Stomach smooth muscle (tissue), 2 donors: ENCODE measurements around the gene FAM170B.

Experiments
- H3K27ac ChIP-seq: one replicate; pipeline ENCODE4 v1.7.0; 2013; ENCODE audit warnings: mild to moderate bottlenecking, low read length, inconsistent platforms
- H3K27me3 ChIP-seq, 2 donors: one replicate each; pipeline ENCODE4 v1.7.0; 2013; ENCODE audit warnings: low read length in 2 of 2; ENCODE audit not compliant: insufficient read depth in 2 of 2, control insufficient read depth in 1 of 2
- H3K36me3 ChIP-seq, 2 donors: one replicate each; pipeline ENCODE4 v1.7.0; 2013; ENCODE audit warnings: low read length in 2 of 2; ENCODE audit not compliant: control insufficient read depth in 2 of 2, insufficient read depth in 2 of 2
- H3K4me1 ChIP-seq: one replicate; pipeline ENCODE4 v1.7.0; 2013; ENCODE audit warnings: low read length; ENCODE audit not compliant: control insufficient read depth, insufficient read depth
- H3K4me3 ChIP-seq, 2 donors: one replicate each; pipeline ENCODE4 v1.7.0; 2013; ENCODE audit warnings: low read length in 2 of 2
- H3K9ac ChIP-seq, 2 donors: one replicate each; pipeline ENCODE4 v1.7.0; 2013; ENCODE audit warnings: low read length in 2 of 2, mild to moderate bottlenecking in 1 of 2
- H3K9me3 ChIP-seq, 2 donors: one replicate each; pipeline ENCODE4 v1.7.0; 2013; ENCODE audit warnings: low read length in 2 of 2; ENCODE audit not compliant: control insufficient read depth in 2 of 2
- donor health status: healthy.
- donor health status: Pancreatic carcinoma.

The FAM170B gene

DNA sequence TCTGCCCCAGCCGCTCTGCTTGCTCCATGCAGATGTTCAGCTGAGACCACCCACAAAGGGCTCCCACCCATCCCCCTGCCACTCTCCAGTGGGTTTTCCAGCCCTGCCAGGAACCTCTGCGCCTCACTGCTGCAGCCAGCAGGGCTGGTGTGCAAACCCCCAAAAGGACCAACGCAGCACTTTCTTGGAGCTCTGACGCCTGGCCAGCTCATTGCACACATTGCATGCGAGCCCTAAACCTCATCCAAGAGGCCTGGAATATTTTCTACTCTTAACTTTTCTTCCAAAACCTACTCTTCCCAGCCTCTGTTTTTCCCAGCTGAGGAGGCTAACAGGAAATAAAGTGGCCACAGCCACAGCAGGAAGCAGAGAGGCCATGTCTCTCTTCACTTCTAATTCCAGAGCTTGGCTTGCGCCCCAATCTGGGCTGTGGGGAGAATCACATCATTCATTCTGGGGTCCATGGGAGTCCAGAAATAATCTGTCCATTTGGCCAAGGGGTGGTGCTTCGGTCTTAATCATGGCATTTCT, 4.6 kb upstream of the FAM170B start:
- H3K9ac ChIP-seq = no peak overlapping the region
- peaks cover 0 to 2% of the 10 kb centered on the region in 2 donors for H3K9me3 ChIP-seq
- H3K27me3 ChIP-seq = no peaks in the 10 kb centered on the region
- no peak overlapping the region for H3K4me3 ChIP-seq
- H3K36me3 ChIP-seq = no peaks in the 10 kb centered on the region
- peaks cover 11% of the 10 kb centered on the region for H3K4me1 ChIP-seq
- no peak overlapping the region for H3K27ac ChIP-seq

DNA sequence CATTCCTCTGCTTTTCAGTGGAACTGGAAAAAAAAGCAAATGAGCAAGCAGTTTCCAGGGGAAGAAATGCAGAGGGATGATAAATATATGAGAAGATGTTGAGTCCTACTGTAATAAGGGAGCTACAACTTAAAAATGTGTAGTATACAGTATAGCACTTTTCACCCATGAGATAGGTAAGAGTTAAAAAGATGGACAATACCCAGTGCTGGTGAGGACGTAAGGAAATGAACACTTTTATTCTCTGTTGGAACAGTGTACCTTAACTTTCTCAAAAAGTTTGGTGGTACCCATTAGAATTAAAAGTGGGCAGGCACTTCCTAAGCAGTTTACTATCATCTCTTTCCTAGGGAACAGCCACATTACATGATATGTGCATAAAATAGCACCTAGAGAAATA, 2.7 kb upstream of the FAM170B start:
- Histone ChIP-seq H3K9me3 (peaks cover 0 to 2% of the 10 kb centered on the region in 2 donors), H3K4me1 (peaks cover 11% of the 10 kb centered on the region), H3K36me3 (no peaks in the 10 kb centered on the region), H3K4me3 (no peak overlapping the region), H3K9ac (no peak overlapping the region), H3K27me3 (no peaks in the 10 kb centered on the region), H3K27ac (no peak overlapping the region)

GRCh38 chr10:49135575-49136313, 1.9 kb upstream of the FAM170B start:
- H3K4me1 ChIP-seq = peaks cover 11% of the 10 kb centered on the region
- H3K27me3 ChIP-seq = no peaks in the 10 kb centered on the region
- H3K9ac ChIP-seq = no peak overlapping the region
- peaks cover 0 to 2% of the 10 kb centered on the region in 2 donors for H3K9me3 ChIP-seq
- H3K36me3 ChIP-seq = no peaks in the 10 kb centered on the region
- H3K4me3 ChIP-seq = no peak overlapping the region
- no peak overlapping the region for H3K27ac ChIP-seq

GRCh38 chr10:49134327-49134726, 506 bp upstream of the FAM170B start:
- H3K27me3 ChIP-seq = no peaks in the 10 kb centered on the region
- H3K4me1 ChIP-seq = peaks cover 5% of the 10 kb centered on the region
- no peak overlapping the region for H3K27ac ChIP-seq
- H3K9ac ChIP-seq = no peak overlapping the region
- H3K36me3 ChIP-seq = no peaks in the 10 kb centered on the region
- H3K4me3 ChIP-seq = no peak overlapping the region
- H3K9me3 ChIP-seq = peaks cover 0 to 2% of the 10 kb centered on the region in 2 donors

DNA sequence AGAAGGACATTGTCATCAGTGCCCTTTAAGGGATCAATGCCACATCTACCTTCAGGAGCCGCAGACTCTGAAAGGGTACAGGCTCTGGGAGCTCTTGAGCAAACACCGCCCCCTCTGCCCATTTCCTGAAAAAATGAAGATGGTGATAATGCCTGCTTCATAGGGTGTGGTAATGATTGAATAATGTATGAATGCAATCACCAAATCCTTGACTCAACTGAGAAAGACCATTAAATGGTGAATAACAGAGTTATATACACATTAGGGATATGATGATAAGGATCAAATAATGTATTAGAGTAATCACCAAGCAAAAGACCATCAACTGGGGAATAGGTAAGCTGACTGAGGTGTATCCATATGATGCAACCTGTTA, 1.5 kb downstream of the FAM170B start:
- Histone ChIP-seq H3K4me3 (no peak overlapping the region), H3K9me3 (peaks cover 0 to 2% of the 10 kb centered on the region in 2 donors), H3K36me3 (no peaks in the 10 kb centered on the region), H3K4me1 (no peaks in the 10 kb centered on the region), H3K9ac (no peak overlapping the region), H3K27me3 (no peaks in the 10 kb centered on the region), H3K27ac (no peak overlapping the region)

DNA sequence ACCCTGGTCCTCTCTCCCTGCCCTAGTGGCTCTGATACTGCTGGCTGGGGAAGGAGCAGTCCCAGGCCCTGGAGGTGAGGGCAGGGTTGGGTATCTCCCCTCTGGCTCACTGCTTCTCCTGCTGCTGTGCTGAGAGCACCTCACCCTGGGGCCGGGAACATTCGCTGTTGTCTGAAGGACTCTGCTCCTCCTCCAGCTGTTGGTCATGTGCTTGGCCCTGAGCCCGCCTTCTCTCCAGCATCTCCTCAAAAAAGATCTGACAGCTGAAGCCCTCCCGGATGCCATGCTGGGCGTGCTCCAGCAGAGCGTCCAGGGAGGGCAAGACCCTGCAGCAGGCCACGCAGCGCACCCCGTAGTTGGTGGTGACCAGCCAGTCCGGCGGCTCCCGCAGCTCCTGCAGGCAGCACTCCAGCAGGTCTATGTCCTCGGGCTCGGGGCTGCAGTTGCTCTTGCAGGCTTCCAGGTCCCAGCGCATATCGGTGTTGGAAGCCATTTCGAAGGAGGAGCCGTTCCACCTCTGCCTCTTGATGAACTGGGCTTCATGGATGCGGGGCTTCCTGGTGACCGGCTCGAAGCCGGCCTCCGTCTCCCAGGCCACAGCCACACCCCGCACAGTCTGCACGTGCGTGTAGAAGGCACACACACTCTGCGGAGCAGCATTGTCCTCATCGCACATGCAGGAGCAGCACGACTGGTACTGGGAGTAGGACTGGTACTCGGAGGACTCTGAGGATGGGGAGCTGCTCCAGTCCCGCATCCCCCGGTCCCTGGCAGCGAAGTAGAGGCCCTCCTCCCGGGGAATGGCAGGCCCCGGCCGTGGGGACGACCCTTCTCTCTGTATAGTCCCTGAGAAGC, 2.1 kb downstream of the FAM170B start:
- no peaks in the 10 kb centered on the region for H3K4me1 ChIP-seq
- H3K9me3 ChIP-seq = no peaks in the 10 kb centered on the region
- H3K27ac ChIP-seq = no peak overlapping the region
- H3K9ac ChIP-seq = no peak overlapping the region
- no peaks in the 10 kb centered on the region for H3K27me3 ChIP-seq
- no peak overlapping the region for H3K4me3 ChIP-seq
- no peaks in the 10 kb centered on the region for H3K36me3 ChIP-seq

DNA sequence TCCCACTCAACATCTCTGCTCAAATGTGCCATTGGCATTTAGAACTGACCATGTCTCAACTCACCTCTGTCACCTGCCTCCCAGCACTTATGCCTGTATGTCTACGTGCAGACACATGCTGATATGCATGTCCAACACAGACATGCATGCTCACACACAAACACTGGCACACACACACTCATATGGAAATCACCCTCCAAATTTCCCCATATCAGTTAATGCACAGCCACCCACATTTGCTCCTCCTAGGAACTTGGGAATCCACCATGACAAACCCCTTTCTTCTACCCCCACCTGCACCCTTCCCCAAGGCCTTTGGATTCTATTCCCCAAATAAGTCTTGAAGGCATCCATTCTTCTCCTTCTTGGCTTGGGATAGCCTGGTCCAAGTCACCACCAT, 4.4 kb downstream of the FAM170B start:
- no peaks in the 10 kb centered on the region for H3K9me3 ChIP-seq
- H3K36me3 ChIP-seq = no peaks in the 10 kb centered on the region
- no peak overlapping the region for H3K27ac ChIP-seq
- no peak overlapping the region for H3K4me3 ChIP-seq
- H3K9ac ChIP-seq = no peak overlapping the region
- H3K4me1 ChIP-seq = no peaks in the 10 kb centered on the region
- H3K27me3 ChIP-seq = no peaks in the 10 kb centered on the region

DNA sequence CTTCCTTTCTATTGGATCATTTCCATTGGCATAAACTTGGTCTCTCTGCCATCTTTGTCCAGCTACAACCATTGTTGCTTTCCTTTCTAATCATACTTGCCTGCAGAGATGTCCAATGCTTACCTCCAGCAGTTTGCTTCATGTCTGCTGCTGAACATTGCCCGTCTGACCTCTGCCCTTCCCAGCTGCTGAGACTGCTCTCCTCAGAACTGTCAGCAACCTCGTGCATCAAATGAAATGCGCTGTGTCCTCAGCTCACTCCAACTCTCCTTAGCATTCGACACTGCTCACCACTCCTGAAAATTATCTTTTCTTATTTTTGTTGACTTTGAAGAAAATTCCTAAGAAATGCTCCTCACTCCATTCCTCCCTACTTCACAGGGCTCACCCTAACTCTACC, 5.0 kb downstream of the FAM170B start:
- no peaks in the 10 kb centered on the region for H3K36me3 ChIP-seq
- no peak overlapping the region for H3K27ac ChIP-seq
- no peaks in the 10 kb centered on the region for H3K27me3 ChIP-seq
- no peaks in the 10 kb centered on the region for H3K9me3 ChIP-seq
- H3K4me3 ChIP-seq = no peak overlapping the region
- H3K9ac ChIP-seq = no peak overlapping the region
- no peaks in the 10 kb centered on the region for H3K4me1 ChIP-seq

- Histone ChIP-seq H3K36me3 (no peaks in the 10 kb centered on the region), H3K27ac (no peak overlapping the region), H3K9me3 (no peaks in the 10 kb centered on the region), H3K9ac (no peak overlapping the region), H3K4me3 (no peak overlapping the region), H3K27me3 (no peaks in the 10 kb centered on the region), H3K4me1 (no peaks in the 10 kb centered on the region)
These were observed 9.6 kb downstream of the FAM170B start for GRCh38 chr10:49123981-49124950.

- Histone ChIP-seq H3K9ac (no peak overlapping the region), H3K27me3 (no peaks in the 10 kb centered on the region), H3K27ac (no peak overlapping the region), H3K4me1 (peaks cover under 1% of the 10 kb centered on the region), H3K4me3 (no peak overlapping the region), H3K9me3 (no peaks in the 10 kb centered on the region), H3K36me3 (no peaks in the 10 kb centered on the region)
These were observed 12.9 kb downstream of the FAM170B start for GRCh38 chr10:49120911-49121310.
